H54 (cell line): Measurements from ENCODE around the gene SLC29A3.

Experiments
- DNase-seq: peaks from one replicate; pipeline ENCODE4 v3.0.0; 2011; ENCODE audit warnings: low spot score, mixed read lengths; ENCODE audit not compliant: insufficient read length
- FAIRE-seq: peaks from 3 replicates; lab custom pipeline; 2011; peaks lifted over from hg19 to GRCh38; lab: Jason Lieb, UNC
- POLR2A ChIP-seq: IDR thresholded peaks from 2 replicates; pipeline ENCODE4 v1.6.1; 2011; ENCODE audit warnings: low read depth, mild to moderate bottlenecking, low read length

Gene SLC29A3

GRCh38 chr10:71402005-71402404, 82.9 kb downstream of the SLC29A3 start:
- no peak for FAIRE-seq

GRCh38 chr10:71404503-71405295, 85.6 kb downstream of the SLC29A3 start:
- TF ChIP-seq POLR2A: no peak
- FAIRE-seq (no peak), DNase-seq (no peak)

More at GRCh38 chr10:71402005-71402404, 82.9 kb downstream of the SLC29A3 start:
- TF ChIP-seq POLR2A: no peak
- no peak for DNase-seq

- DNase-seq (no peak), FAIRE-seq (no peak)
- TF ChIP-seq POLR2A: no peak
Observed at GRCh38 chr10:71406878-71407277, 87.8 kb downstream of the SLC29A3 start.

- TF ChIP-seq POLR2A: no peak
- no peak for FAIRE-seq
- DNase-seq: no peak
Observed at GRCh38 chr10:71408436-71409225, 89.6 kb downstream of the SLC29A3 start.

- DNase-seq (no peak), FAIRE-seq (no peak)
- TF ChIP-seq POLR2A: no peak
Observed at GRCh38 chr10:71409516-71410104, 90.6 kb downstream of the SLC29A3 start.
